OCI-LY7 (cell line): Measurements from ENCODE around the gene C10orf95. TPM values are rescaled to one million over a fixed set of nuclear protein-coding genes. Genes with fewer than 3 reads are reported as not detected.
A peak's percentile ranks its signal among the peaks of the same experiment; 100 is the strongest.

Source experiments
- BruUV-seq: library from RNA; stranded (reverse); fragments of 400-500 nt; replicated peaks from 2 replicates; lab custom pipeline; 2021; lab: Mats Ljungman, UMichigan
- CTCF ChIA-PET: fragments of 300-600 bp; sonication (Branson Sonifier 250); formaldehyde crosslinking; loops from one replicate; lab custom pipeline; 2022; ENCODE audit warnings: antibody characterized with exemption; ENCODE audit not compliant: unreplicated experiment; lab: Charles Lee
- POLR2A ChIA-PET: fragments of 300-600 bp; sonication (Branson Sonifier 250); formaldehyde crosslinking; loops from one replicate; lab custom pipeline; 2022; ENCODE audit warnings: antibody characterized with exemption; lab: Charles Lee
- DNase-seq: peaks from one replicate; pipeline ENCODE4 v3.0.0-alpha.2; 2015; ENCODE audit warnings: low spot score
- H2AFZ ChIP-seq: fragments of 200-600 bp; sonication (generic), shearing (Covaris generic); 2 replicates; pipeline ENCODE4 v1.6.1; 2014; ENCODE audit warnings: mild to moderate bottlenecking, antibody characterized with exemption, low read length, moderate library complexity
- H3K27ac ChIP-seq: fragments of 200-600 bp; sonication (generic); 2 replicates; pipeline ENCODE4 v1.5.1; 2014; ENCODE audit warnings: mixed run types, low read depth, mild to moderate bottlenecking, moderate library complexity, low read length, inconsistent platforms; ENCODE audit not compliant: poor library complexity, severe bottlenecking
- H3K36me3 ChIP-seq: fragments of 200-600 bp; sonication (generic); 2 replicates; pipeline ENCODE4 v1.6.1; 2014; ENCODE audit warnings: mild to moderate bottlenecking, antibody characterized with exemption, low read length, moderate library complexity, mixed read lengths; ENCODE audit not compliant: insufficient read depth
- H3K4me1 ChIP-seq: fragments of 200-600 bp; sonication (generic); 2 replicates; pipeline ENCODE4 v1.5.1; 2014; ENCODE audit warnings: mild to moderate bottlenecking, low read length; ENCODE audit not compliant: insufficient read depth, poor library complexity, severe bottlenecking
- H3K4me2 ChIP-seq: fragments of 200-600 bp; sonication (generic); 2 replicates; pipeline ENCODE4 v1.6.1; 2014; ENCODE audit warnings: mild to moderate bottlenecking, low read length
- H3K4me3 ChIP-seq: fragments of 200-600 bp; sonication (generic); 2 replicates; pipeline ENCODE4 v1.5.1; 2014; ENCODE audit warnings: mild to moderate bottlenecking, low read depth, low read length; ENCODE audit not compliant: poor library complexity, severe bottlenecking
- H3K79me2 ChIP-seq: fragments of 200-600 bp; sonication (generic); 2 replicates; pipeline ENCODE4 v1.6.1; 2016; ENCODE audit warnings: low read depth, mild to moderate bottlenecking, low read length, moderate library complexity, mixed read lengths; ENCODE audit not compliant: insufficient read depth
- H3K9me2 ChIP-seq: fragments of 200-600 bp; sonication (generic); 2 replicates; pipeline ENCODE4 v1.6.1; 2016; ENCODE audit warnings: mild to moderate bottlenecking, low read length, mixed read lengths; ENCODE audit not compliant: insufficient read depth
- H3K9me3 ChIP-seq: fragments of 200-600 bp; sonication (generic); 2 replicates; pipeline ENCODE4 v1.6.1; 2014; ENCODE audit warnings: mild to moderate bottlenecking, mixed run types, low read length, mixed read lengths
- H4K20me1 ChIP-seq: fragments of 200-600 bp; sonication (generic); 2 replicates; pipeline ENCODE4 v1.6.1; 2014; ENCODE audit warnings: mild to moderate bottlenecking, antibody characterized with exemption, low read length, moderate library complexity, mixed read lengths; ENCODE audit not compliant: insufficient read depth
- CTCF ChIP-seq: fragments of 200-600 bp; sonication (generic); conservative IDR thresholded peaks from 2 replicates; pipeline ENCODE4 v1.5.1; 2014; ENCODE audit warnings: mild to moderate bottlenecking, antibody characterized with exemption, low read length, moderate library complexity, mixed read lengths
- EZH2phosphoT487 ChIP-seq: fragments of 200-600 bp; sonication (generic); IDR thresholded peaks from 2 replicates; pipeline ENCODE4 v1.6.1; 2018; ENCODE audit warnings: low read depth, borderline replicate concordance, mild to moderate bottlenecking, mixed run types, antibody characterized with exemption, low read length, moderate library complexity, mixed read lengths
- intact Hi-C: fragments of 100-400 bp; cut with micrococcal nuclease; formaldehyde crosslinking; loops from one replicate; pipeline ENCODE4 v1.10.0; 2022; ENCODE audit not compliant: unreplicated experiment
- total RNA-seq, 2 experiments: library from RNA; depleted of rRNA in 1 of 2; stranded (reverse); fragments of >200 nt in 1 of 2; shearing (Covaris generic) in 1 of 2; gene quantifications; 2 replicates each; pipeline ENCODE4 v1.2.3, GENCODE V29; 2014 to 2022

The C10orf95 gene
- total RNA-seq, 2 experiments from 2014 or later: 0.67 to 3.3 TPM

- Histone ChIP-seq H3K27ac (peak overlapping the region; percentile 73), H4K20me1 (no peaks in the 10 kb centered on the region), H3K79me2 (peaks cover 18% of the 10 kb centered on the region; the same call in 1 of the 2 replicates), H3K4me2 (peak overlapping the region; percentile 97), H2AFZ (peak overlapping the region; percentile 98), H3K9me3 (no peaks in the 10 kb centered on the region), H3K4me3 (peak overlapping the region; percentile 78), H3K4me1 (peaks cover 29% of the 10 kb centered on the region), H3K9me2 (no peaks in the 10 kb centered on the region), H3K36me3 (peaks cover 3% of the 10 kb centered on the region; the same call in 1 of the 2 replicates)
- ChIA-PET CTCF (interaction anchor here (0.5 kb wide), 1 partner anchor 15 kb away, joined by 3 read pairs; no protein-coding TSS in a partner anchor), POLR2A (interaction anchor here (0.6 to 4.6 kb wide), 8 partner anchors 10 to 459 kb away, joined by 3 to 49 read pairs (median 4); partner anchors contain the start of genes C10orf95, CUEDC2 and FBXL15)
- TF ChIP-seq CTCF (no peak), EZH2phosphoT487 (no peak)
- BruUV-seq: no TSS peak
- intact Hi-C loops: loop anchor here (1.0 to 5.0 kb wide), 3 partner anchors 11 to 64 kb away; partner anchors contain the start of genes CUEDC2 and NFKB2
- DNase-seq: peak; percentile 96
Measured at GRCh38 chr10:102461187-102462054, 10.1 kb upstream of the C10orf95 start.

DNA sequence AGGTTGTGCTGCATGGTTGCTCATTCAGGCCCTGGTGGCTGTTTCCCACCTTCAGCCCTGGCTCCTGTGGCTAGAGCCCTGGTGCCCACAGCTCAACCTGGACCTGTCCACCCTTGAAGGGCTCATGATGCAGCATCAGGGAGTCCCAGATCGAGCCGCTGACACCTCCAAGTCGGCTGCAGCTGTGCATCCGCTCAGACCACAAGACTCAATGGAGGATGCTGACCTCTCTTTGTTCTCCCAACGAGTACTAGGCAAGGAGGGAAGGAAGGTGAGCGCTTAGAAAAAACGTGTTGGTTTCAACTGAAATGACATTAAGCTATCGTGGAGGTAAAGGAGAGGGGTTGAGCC lies 9.5 kb upstream of the C10orf95 start:
- POLR2A ChIA-PET: interaction anchor here (0.6 to 4.6 kb wide), 4 partner anchors 10 to 460 kb away, joined by 3 to 49 read pairs (median 6); partner anchors contain the start of genes C10orf95 and FBXL15
- peak overlapping the region; percentile 98 for H2AFZ ChIP-seq
- H3K9me3 ChIP-seq: no peaks in the 10 kb centered on the region
- no peaks in the 10 kb centered on the region for H4K20me1 ChIP-seq
- TF ChIP-seq CTCF (no peak), EZH2phosphoT487 (no peak)
- peak overlapping the region; percentile 78 for H3K4me3 ChIP-seq
- H3K79me2 ChIP-seq: peaks cover 18% of the 10 kb centered on the region; the same call in 1 of the 2 replicates
- H3K9me2 ChIP-seq: no peaks in the 10 kb centered on the region
- intact Hi-C loops: loop anchor here (1.0 to 5.0 kb wide), 3 partner anchors 11 to 64 kb away; partner anchors contain the start of genes CUEDC2 and NFKB2
- peaks cover 29% of the 10 kb centered on the region for H3K4me1 ChIP-seq
- H3K4me2 ChIP-seq: peak overlapping the region; percentile 97
- no peak for DNase-seq
- H3K27ac ChIP-seq: no peak overlapping the region
- H3K36me3 ChIP-seq: peaks cover 10% of the 10 kb centered on the region
- CTCF ChIA-PET: no interaction called here
- BruUV-seq: no TSS peak
